ENCODE measurements around the gene MFSD11.
"Not testable (repeated sequence)": the region's sequence is repeated elsewhere in the genome, so short reads cannot be mapped to it uniquely, and the experiment has no call there.

Gene MFSD11

DNA sequence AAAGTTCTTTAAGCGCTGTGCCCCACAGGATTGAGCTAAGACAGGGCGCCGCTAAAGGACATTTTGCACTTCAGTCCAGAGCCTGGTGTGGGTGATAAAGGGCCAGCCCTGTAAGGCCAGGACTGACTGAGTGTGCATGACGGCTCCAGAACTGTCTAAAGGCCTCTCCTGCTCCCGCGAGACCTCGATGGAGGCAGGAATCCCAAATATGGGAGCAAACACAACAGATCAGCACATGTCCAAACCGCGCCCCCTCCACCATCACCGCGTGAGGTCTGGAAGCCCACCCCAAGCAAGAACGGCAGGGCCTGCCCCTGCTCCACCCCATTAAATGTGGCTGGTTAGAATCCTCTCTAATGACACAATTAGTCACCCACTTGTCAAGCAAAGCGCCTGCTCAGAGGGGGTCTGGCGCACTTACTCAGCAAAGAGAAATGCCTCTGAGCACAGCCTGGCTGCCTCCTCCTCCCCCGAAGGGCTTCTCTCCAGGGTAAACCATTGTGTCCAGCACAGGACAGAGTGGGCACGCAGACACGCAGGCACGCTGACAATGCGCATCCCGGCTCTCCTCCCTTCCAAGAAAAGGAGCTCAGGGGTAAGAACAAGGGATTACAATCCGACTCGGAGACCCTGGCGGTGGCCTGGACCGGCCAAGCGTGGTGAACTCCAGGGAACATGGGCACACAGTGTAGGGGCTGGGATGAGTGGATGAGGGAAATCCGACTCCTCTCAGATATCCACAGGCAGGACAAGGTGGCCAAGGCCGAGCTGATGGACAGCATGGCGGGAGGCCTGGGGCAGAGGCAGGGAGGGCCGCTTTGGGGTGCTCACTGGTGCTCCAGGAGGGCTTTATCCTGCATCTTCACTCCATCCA lies 28.6 kb upstream of the MFSD11 start:
- DNase-seq = peak; percentile 22

DNA sequence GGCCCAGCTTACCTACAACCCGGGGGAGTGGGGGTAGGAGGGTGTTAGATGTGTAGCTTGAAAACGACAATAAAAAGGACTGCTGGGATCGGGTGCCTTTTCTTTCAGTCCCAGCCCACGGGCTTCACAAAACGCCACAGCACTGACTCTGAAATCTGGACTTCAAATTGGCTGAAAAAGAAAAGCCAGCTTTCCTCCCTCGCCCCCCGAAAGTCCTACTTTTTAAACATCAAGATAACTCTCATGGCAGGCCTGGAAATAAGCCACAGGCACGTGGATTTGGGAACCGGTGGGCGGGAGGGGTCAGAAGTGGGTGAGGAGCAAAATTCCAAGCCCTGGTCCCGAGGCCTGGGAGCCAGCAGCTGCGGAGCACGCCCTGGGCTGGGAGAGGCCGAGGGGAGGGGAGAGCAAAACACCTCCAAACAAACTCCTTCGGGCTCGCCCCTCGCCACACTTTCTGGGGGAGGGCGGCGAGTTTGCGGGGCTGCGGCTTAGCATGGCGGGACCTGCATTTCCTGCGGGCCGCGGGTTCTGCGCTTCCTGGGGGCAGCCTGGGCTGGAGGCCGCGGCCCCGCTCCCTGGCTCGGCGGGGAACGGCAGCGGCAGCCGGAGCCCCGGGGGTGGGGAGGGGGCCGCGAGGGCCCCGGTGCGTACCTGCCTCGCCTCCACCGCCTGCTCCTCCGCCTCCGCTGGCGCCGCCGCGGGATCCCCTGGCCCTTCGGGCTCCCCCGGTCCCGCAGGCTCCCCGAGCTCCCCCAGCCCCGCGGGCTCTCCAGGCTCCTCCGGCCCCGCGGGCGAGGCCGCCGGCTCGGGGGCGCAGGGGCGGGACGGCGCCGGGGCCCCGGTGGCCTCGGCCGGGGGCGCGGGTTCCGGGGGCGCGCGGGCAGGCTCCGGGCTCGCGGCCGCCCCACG lies 27.7 kb upstream of the MFSD11 start:
- DNase-seq = not testable (repeated sequence)

DNA sequence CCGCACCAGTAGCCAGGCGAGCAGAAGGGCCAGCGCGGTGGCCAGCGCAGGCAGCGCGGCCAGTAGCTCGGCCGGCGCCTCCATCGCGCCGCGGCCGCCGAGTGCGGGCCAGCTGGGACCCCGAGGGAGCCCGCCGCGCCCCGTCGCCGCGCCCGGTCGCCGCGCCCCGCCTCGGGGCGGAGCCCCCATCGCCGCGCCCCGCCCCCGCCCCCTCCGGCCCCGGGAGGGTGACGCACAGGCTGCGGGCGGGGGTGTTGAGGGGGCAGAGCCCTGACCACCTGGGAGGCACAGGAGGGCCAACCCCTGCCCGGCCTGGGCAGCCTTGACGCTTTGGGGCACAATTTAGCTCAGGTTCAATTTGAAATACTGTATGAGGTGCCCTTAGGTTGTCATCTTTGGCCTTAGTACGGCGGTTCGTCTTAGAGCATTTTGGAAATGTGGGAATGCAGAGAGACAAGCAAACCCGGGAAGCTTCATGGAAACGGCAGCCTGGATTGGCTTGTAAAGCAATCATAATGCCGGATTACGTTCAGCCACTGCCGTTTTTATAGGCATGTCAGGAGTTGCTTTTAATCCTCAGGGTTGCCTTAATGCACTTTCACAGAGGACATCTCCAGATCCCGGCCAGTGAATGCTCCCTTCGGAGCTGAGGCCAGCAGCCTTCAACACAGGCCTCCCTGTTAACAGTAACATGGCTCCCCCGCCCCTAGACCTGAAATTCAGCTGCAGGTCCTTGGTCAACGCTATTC lies 26.9 kb upstream of the MFSD11 start, which contains the start of gene MXRA7:
TSS of gene MXRA7 (minus strand) at position 103 of the 749 bp plus-strand sequence. CDS start at position 84, 19 bp downstream.
- DNase-seq = peak; percentile 46

DNA sequence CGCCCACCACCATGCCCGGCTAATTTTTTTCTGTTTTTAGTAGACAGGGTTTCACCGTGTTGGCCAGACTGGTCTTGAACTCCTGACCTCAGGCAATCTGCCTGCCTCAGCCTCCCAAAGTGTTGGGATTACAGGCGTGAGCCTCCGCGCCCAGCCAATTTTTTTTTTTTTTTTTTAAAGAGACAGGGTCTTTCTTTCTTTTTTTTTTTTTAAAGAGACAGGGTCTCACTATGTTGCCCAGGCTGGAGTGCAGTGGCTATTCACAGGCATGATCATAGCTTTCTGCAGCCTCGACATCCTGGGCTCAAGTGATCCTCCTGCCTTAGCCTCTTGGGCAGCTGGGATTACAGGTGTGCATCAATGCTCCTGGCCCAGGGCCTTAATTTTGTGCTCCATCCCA lies 25.6 kb upstream of the MFSD11 start:
- not testable (repeated sequence) for DNase-seq

DNA sequence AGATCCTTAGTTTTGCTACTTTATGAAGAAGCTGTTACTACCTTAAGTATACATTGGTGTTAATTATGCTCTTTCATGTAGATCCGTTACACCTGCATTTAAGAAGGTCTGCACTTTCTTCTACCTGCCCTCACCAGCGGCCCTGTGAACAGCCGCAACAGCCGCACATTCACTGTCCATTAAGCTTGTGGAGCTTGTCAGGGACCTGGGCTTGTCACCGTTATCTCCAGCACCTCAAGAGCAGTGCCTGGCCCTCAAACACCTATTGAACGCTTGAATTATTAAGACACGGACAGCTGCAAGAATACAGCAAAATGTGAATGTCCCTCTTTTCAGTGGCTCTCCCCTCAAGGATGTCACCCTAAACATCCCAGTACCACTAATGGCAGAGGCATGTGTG lies 24.2 kb upstream of the MFSD11 start:
- no peak for DNase-seq

DNA sequence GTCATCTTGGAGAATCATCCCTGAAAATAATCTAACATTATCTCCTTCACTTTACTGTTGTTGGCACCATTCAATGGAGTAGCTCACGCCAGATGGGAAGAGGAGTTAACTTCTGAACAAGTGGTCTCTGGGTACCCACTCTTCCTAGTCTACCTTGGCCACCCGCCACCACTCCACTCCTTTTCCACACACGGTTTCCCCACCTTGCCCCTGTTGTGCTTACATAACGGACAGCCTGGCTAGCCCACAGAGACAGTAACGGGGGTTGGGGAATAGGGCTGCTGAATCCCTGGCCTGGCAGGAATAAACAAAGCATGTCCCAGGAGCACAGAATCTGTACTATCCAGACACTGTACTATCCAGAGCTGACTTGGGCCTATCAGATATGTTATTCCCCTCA lies 23.6 kb upstream of the MFSD11 start:
- DNase-seq = no peak

DNA sequence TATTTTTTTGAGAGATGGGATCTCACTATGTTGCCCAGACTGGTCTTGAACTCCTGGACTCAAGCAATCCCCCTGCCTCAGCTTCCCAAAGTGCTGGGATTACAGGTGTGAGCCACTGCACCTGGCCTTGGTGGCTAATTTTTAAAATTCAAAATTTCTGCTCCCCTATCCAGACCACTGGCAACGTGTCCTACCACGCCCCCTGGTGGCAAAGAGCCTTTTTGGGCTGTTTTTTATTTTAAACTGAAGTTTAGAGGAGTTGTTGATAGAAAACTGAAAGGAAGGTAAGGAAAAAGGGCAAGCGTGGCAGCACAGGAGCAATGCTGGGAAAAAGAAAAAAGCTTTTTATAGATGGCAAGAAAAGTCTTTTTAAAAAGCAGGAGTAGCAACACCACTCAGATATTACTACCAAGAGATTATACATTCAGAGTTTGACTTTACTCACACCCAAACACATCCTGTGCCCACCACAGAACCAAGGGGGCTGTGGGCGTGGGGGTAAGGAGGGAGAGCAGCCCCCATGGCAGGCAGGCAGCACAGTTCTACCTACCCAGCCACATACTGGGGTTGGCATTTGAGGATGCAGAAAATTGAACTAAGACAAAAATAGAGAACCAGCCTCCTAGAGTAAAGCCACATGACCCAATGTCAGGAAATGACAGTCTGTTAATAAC lies 23.0 kb upstream of the MFSD11 start:
- peak; percentile 36 for DNase-seq

DNA sequence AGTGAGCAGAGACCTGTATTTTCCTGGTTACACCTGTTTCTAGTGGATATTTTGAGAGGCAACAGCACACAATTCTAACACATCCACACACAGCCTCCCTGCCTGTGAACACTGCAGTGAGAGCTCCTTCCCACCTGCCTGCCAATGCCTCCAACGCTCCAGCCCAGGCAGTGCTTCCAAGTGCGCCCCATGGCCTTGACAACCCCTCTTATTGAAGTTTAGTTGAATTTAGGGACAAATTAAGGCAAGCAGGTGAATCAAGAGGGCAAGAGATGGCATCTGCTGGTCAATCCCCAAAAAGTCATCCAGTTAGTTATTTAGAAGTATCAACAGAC lies 22.5 kb upstream of the MFSD11 start:
- no peak for DNase-seq

DNA sequence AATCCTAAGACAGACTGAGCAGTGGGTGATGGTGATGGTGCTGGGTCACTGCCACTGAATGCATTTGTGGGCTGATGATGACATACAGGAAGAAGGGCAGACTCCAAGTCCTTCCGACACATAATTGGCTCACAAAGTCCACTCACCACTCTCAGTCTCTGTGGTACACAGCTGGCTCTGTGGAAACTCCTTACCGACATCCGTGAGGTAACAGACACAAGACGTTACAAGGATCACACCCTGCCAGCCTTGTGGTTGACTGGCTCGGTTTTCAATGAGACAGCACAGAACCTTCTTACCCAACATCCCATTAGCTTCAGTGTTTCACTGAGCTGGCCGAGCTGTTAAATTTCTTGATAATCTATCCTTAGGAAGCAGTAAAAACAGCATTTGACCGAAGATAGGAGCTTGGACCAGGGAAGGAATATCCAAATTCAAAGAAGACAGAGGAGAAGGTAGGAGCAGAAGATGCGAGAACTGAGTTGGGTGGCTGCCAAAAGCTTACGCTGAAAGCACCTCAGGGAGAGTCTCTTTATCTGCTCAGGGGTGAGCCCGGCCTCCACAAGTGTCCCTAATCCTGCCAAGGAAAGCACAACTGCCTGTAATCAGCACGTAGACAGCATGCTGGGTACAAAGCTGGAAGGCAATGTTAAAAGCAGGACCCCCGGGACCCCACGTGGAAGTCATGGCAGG lies 21.6 kb upstream of the MFSD11 start:
- DNase-seq = no peak

DNA sequence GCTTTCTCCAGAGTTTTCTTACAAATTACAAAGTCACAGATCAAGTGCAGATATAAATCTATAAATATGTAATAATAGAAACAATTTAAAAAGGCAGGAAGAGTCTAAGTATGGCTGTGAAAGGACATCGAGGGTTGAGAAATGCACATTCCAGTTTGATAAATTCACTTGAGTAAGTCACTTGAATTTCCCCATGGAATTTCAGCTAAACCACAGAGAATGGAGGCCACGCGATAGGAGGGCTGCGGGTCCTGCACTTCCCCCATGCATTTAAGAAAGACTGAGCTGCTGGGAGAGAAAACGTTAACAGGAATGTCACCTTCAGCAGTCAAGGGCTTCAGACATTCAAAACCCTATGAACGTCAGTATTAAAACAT lies 21.1 kb upstream of the MFSD11 start:
- DNase-seq = no peak

DNA sequence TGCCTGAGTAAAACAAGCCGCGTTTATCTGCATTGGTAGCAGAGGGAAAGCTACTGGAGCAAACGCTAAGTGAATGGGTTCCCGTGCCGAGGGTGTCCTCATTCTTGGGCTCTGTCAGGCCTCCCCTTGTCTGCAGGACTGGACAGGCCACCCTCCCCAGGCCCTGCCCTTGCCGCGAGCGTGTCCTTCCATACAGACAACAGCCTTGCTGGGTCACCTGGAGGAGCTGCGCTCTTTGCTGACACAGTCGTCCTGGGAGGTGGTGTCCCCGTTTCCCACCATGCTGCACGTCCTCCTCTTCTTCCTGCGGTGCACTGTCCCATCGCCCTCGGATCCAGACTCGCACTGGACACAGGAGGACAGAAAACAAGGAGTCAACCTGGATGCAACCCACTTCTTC lies 19.4 kb upstream of the MFSD11 start:
- no peak for DNase-seq

DNA sequence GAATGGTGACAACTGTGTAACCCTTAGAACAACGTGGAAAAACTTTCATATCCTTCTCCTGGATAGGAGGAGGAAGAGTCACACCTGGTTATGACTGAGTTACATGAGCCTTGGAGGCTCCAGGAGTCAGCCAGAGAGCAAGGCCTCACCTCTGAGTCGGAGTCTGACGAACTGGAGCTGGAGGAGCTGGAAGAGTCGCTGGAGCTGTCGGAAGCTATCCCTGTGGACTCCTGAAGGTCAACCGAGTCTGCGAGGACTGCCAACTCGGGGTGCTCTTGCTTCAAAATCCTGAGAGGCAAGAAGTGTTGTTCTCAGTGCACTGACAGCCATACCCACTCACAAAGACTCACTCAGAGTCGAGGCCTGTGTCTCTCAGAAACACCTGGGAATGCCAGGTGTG lies 17.7 kb upstream of the MFSD11 start:
- DNase-seq = no peak

DNA sequence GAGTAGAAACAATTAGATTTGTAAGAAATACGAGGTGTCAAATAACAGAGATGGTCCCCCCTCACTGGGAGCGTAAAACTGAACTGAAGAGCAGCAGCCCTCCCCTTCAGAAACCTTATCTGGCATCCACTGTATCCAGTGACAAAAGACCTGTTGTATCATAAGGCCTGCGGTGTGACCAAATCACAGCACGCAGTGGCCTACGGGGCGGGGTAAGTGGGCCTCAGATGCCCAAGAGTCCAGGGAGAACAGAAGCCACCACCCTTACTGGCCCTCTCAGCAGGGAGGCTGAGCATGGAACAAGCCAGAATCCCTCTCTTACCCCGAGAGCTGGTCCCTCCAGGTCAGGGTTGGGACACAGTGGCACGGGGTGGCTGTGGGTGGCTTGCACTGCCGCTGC lies 17.0 kb upstream of the MFSD11 start:
- no peak for DNase-seq

DNA sequence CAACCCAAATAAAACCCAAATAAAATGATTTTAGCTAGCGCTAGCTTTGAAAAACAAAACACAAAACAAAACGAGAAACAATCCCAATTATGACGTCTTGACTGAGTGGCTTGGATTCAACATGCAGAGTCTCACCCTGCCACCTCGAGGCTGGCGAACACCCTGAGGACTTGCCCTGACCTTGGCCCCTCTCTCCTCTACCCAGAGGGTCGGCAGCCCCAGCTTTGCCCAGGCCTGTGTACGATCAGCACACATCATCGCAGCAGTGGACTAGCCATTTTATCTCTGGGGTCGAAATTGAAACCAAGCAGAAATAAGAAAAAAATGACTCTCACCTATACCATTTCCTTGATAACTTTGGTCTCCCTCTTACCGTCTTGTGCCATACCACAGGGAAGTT lies 16.5 kb upstream of the MFSD11 start:
- no peak for DNase-seq

DNA sequence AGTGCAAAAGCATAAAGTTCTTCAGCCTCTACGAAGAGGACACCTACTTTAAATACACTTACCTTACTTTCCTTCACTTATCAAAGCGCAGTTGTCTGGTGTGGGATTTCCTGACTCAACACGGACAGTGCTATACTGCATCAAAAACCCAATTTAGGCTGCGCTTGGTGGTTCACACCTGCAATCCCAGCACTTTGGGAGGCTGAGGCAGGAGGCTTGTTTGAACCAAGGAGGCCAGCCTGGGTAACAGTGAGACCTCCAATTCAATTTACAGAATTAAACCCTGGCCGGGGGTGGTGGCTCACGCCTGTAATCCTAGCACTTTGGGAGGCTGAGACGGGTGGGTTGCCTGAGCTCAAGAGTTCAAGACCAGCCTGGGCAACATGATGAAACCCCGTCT lies 15.6 kb upstream of the MFSD11 start:
- no peak for DNase-seq

DNA sequence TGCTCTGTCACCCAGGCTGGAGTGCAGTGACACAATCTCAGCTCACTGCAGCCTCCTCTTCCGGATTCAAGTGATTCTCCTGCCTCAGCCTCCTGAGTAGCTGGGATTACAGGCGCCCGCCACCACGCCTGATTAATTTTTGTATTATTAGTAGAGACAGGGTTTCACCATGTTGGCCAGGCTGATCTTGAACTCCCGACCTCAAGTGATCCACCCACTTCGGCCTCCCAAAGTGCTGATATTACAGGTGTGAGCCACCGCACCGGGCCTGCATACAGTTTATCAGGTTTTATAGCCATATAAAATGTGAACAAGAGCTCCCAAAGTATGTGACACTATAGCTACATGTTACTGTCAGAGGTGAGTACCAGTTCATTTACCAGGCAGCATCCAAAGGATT lies 14.9 kb upstream of the MFSD11 start:
- not testable (repeated sequence) for DNase-seq

DNA sequence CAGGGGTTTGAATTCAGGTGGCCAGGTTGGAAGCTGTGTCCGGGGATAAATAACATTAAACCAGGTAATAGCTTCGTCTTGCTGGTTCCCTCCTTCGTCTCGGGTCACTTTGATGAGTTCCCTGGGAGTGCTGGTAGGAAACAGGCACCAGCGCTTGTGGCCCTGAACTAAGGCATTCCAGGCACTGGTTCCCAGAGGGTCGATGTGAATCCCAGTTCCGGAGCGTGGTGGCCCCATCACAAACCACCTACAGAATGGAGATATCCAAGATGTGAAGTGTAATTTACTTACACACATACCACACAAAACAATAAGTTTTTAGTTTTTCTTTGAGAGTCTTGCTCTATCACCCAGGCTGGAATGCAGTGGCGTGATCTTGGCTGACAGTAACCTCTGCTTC lies 14.1 kb upstream of the MFSD11 start:
- DNase-seq = no peak

DNA sequence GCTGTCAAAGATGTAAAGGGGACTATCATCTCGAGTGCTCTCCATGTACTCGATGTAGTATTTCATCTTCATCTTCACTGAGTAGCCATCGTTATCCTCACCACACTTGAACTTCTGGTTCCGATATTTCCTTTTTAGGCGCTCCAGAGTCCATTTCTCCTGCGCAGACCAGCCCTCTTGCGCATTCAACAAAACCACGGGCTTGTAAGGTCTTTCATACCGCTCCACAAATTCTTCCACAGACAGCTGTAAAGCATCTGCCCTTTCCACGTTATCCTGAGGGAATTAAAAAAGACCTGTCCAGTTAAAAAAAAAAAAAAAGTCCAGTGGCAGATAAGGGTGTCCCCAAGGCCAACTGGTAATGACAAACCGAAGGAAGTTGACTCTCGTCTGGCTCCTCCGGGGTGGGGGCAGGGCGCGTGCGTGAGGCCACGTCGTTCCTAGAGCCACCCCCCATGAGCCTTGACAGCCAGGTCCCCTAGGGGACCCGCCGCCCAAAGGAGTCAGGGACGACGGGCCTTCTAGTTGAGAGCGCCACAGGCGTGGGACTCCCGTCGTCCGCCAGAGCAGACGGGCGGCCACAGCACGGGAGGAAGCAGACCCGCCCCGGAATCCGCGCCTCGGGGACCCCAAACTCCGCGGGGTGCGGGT lies 12.2 kb upstream of the MFSD11 start:
- no peak for DNase-seq

DNA sequence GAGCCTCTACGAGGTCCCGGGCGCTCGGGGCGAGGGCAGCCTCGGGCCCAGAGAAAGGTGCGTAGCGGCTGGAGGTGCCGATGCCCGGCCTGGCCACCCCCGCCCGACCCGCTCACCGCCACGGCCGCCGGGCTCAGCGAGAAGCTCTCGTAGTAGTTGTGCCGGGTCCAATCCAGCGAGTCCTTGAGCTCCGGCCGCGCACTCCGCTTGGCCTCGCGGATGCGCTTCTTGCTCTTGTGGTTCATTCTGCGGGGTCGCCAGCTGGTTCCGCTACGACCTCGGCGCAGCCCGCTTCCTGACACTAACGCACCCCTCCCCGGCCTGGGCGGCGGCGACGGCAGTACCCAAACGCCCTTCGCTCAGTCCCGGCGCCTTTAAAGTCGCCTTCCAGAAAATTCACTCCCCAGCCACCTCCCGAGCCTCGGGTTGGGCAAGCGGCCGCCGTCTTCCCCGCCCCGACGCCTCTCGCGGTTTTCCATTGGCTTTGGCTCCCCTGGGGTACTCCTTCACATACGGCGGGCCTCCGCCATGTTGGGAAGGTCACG lies 11.6 kb upstream of the MFSD11 start, which contains the start of gene JMJD6:
TSS of gene JMJD6 (minus strand) at position 376 of the 545 bp plus-strand sequence. CDS start at position 245, 131 bp downstream.
- DNase-seq = peak; percentile 95

DNA sequence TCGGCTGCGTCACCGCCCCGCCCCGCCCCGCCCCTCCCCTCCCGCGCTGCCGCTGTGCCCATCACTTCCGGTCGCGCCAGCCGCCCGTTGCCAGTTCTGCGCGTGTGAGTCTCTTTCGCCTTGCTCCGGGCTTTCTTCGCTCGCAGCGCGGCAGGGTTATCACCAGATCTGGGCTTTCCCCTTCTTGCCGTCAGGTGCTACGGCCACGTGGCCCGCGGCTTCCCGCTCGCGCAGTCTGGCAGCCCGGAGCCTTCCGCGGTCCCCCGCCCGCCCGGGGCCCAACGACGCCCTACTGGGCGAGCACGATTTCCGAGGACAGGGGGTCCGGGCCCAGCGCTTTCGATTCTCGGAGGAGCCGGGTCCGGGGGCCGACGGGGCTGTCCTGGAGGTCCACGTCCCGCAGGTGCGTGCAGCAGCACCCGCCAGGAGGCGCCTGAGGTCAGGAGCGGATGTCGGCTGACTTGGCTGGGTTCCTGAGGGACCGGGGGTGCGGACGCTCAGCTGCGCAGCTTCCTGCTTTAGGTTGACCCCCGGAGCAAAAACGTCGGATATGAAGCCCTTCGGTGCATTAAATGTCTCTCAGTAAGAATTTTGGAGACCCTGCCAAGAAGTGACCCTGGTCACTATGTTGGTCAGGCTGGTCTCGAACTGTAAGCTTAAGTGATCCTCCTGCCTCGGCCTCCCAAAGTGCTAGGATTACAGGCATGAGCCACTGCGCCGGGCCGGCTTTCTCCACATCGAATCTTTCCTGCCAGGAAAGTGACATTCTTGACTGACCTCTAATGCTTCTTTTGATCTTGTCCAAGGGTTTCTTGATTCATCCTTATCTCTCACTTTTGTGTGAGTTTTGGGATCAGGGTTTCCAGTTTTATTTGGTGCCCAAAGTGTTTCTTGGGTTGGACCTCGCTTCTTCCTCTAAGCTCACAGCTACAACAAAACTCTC lies 10.9 kb upstream of the MFSD11 start, which contains the start of gene METTL23:
TSS of gene METTL23 (plus strand) at position 64 of the 943 bp plus-strand sequence. CDS start 2,872 bp downstream, outside the sequence.
- DNase-seq = peak; percentile 40

All from NCI-H1105 treated with DMSO at 0.1 percent for 48 hours (cell line).